Loucy (cell line): ENCODE data around the gene RARB.

Source experiments
- H2AFZ ChIP-seq: fragments of 200-600 bp; sonication (generic); 2 replicates; pipeline ENCODE4 v1.6.0; 2016; ENCODE audit warnings: antibody characterized with exemption, mild to moderate bottlenecking, low read length, moderate library complexity
- H3F3A ChIP-seq: fragments of 200-600 bp; 2 replicates; pipeline ENCODE4 v1.6.0; 2016; ENCODE audit warnings: antibody characterized with exemption, low read depth, mild to moderate bottlenecking
- H3K27me3 ChIP-seq: fragments of 200-600 bp; sonication (generic); 2 replicates; pipeline ENCODE4 v1.6.1; 2014; ENCODE audit warnings: low read length, mild to moderate bottlenecking; ENCODE audit not compliant: insufficient read depth, poor library complexity, severe bottlenecking
- H3K36me3 ChIP-seq: fragments of 200-600 bp; sonication (generic); 2 replicates; pipeline ENCODE4 v1.6.1; 2016; ENCODE audit warnings: low read length; ENCODE audit not compliant: insufficient read depth
- H3K4me1 ChIP-seq: fragments of 200-600 bp; sonication (generic); 2 replicates; pipeline ENCODE4 v1.5.1; 2014; ENCODE audit warnings: low read length, mild to moderate bottlenecking; ENCODE audit not compliant: insufficient read depth, poor library complexity, severe bottlenecking
- H3K4me2 ChIP-seq: fragments of 200-600 bp; sonication (generic); 2 replicates; pipeline ENCODE4 v1.6.0; 2014; ENCODE audit warnings: antibody characterized with exemption, low read length, low read depth, mild to moderate bottlenecking; ENCODE audit not compliant: poor library complexity, severe bottlenecking
- H3K4me3 ChIP-seq: fragments of 200-600 bp; sonication (generic); 2 replicates; pipeline ENCODE4 v1.5.1; 2014; ENCODE audit warnings: low read length, mild to moderate bottlenecking, mixed read lengths; ENCODE audit not compliant: poor library complexity, severe bottlenecking
- H3K79me2 ChIP-seq: fragments of 200-600 bp; sonication (generic); 2 replicates; pipeline ENCODE4 v1.6.1; 2014; ENCODE audit warnings: low read length; ENCODE audit not compliant: insufficient read depth
- H3K9ac ChIP-seq: fragments of 200-600 bp; sonication (generic); 2 replicates; pipeline ENCODE4 v1.6.0; 2014; ENCODE audit warnings: mild to moderate bottlenecking, low read depth, low read length, moderate library complexity; ENCODE audit not compliant: poor library complexity, severe bottlenecking
- H3K9me2 ChIP-seq: fragments of 200-600 bp; sonication (generic); replicated peaks from 2 replicates; pipeline ENCODE4 v1.6.1; 2016; ENCODE audit warnings: low read depth, low read length, mixed read lengths
- H3K9me3 ChIP-seq: fragments of 200-600 bp; sonication (generic); 2 replicates; pipeline ENCODE4 v1.6.1; 2014; ENCODE audit warnings: mild to moderate bottlenecking, antibody characterized with exemption, low read length, low read depth; ENCODE audit not compliant: insufficient read depth
- H4K20me1 ChIP-seq: fragments of 200-600 bp; sonication (generic); 2 replicates; pipeline ENCODE4 v1.6.0; 2014; ENCODE audit warnings: antibody characterized with exemption, low read length, mild to moderate bottlenecking; ENCODE audit not compliant: insufficient read depth, poor library complexity, severe bottlenecking
- EZH2phosphoT487 ChIP-seq: fragments of 200-600 bp; IDR thresholded peaks from 2 replicates; pipeline ENCODE4 v1.6.1; 2018; ENCODE audit warnings: antibody characterized with exemption, mild to moderate bottlenecking, moderate library complexity, borderline replicate concordance
- TF ChIP-seq, protein P1 (sequence below): fragments of 200-600 bp; sonication (generic); conservative IDR thresholded peaks from 2 replicates; pipeline ENCODE4 v1.5.1; 2014; ENCODE audit warnings: mild to moderate bottlenecking, antibody characterized with exemption, low read length

RARB gene

DNA sequence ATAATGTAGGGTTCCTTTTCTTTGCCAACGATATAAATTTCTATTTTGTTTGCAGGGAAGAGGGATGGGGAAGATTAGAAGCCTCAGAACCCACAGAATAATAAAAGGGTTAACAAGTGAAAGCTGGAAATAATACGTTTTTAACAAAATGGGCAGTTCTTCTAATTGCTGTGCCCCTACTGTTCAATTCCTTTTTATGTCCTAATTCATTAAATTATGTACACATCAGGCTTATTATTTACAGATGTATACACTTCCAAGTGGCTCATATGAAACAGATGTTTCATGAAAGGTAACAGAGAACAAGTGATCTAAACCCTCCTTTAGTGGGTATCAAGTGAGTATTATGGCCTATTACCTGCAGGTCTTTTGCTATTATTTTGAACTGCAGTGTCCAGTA, 16.2 kb downstream of the RARB start:
- H3K4me1 ChIP-seq: no peaks in the 10 kb centered on the region
- no peak overlapping the region for H3K4me2 ChIP-seq
- no peak for TF ChIP-seq EZH2phosphoT487
- TF ChIP-seq, protein P1, sequence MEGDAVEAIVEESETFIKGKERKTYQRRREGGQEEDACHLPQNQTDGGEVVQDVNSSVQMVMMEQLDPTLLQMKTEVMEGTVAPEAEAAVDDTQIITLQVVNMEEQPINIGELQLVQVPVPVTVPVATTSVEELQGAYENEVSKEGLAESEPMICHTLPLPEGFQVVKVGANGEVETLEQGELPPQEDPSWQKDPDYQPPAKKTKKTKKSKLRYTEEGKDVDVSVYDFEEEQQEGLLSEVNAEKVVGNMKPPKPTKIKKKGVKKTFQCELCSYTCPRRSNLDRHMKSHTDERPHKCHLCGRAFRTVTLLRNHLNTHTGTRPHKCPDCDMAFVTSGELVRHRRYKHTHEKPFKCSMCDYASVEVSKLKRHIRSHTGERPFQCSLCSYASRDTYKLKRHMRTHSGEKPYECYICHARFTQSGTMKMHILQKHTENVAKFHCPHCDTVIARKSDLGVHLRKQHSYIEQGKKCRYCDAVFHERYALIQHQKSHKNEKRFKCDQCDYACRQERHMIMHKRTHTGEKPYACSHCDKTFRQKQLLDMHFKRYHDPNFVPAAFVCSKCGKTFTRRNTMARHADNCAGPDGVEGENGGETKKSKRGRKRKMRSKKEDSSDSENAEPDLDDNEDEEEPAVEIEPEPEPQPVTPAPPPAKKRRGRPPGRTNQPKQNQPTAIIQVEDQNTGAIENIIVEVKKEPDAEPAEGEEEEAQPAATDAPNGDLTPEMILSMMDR: no peak
- H4K20me1 ChIP-seq: no peaks in the 10 kb centered on the region
- H2AFZ ChIP-seq: no peak overlapping the region
- no peak overlapping the region for H3K9ac ChIP-seq
- H3K36me3 ChIP-seq: no peaks in the 10 kb centered on the region
- H3K9me2 ChIP-seq: no peaks in the 10 kb centered on the region
- H3K4me3 ChIP-seq: no peak overlapping the region
- no peaks in the 10 kb centered on the region for H3K27me3 ChIP-seq
- H3F3A ChIP-seq: no peaks in the 10 kb centered on the region
- H3K79me2 ChIP-seq: no peaks in the 10 kb centered on the region
- no peaks in the 10 kb centered on the region for H3K9me3 ChIP-seq

DNA sequence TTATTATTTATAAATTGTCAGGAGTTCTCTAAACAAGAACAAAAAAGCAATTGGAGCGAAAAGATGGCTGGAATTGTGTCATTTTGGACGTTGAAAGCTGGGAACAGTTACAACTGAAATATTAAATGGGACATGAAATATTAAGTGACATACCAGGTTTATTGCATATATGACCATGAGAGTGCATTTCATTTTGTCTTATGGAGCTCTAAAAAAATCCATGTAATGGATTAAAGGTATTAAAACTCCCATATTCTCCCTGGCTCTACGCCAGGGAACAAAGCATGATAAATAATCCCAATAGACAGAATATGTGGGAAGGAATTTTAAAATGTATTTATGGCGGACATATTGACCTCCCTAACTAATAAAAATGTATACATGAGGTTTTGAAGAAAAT, 17.7 kb downstream of the RARB start:
- Histone ChIP-seq H3K9ac (no peak overlapping the region), H3K4me1 (no peaks in the 10 kb centered on the region), H3K27me3 (no peaks in the 10 kb centered on the region), H3K9me2 (no peaks in the 10 kb centered on the region), H3K4me2 (no peak overlapping the region), H3K9me3 (no peaks in the 10 kb centered on the region), H4K20me1 (no peaks in the 10 kb centered on the region), H2AFZ (no peak overlapping the region), H3K79me2 (no peaks in the 10 kb centered on the region), H3K4me3 (no peak overlapping the region), H3F3A (no peaks in the 10 kb centered on the region), H3K36me3 (no peaks in the 10 kb centered on the region)
- TF ChIP-seq, protein P1: no peak
- no peak for TF ChIP-seq EZH2phosphoT487

DNA sequence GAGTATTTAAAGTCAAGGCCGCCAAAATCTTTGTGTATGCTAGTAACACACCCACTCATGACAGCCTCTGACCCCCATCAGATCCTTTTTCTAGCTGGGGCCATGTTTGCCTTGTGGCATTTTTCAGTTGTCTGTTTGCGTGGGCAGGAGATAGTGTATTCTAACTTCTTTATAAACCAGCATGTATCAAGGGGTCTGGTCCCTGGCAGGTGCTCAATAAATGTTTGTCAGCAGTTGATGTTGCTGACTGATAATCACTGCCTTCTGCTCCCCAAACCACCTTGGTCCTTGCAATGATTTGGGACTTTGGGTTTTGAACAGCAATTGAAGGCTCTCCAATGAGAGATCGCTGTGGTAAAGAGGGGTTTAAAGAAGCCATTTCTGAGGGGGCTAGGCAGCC, 19.2 kb downstream of the RARB start:
- H3F3A ChIP-seq: no peaks in the 10 kb centered on the region
- no peaks in the 10 kb centered on the region for H4K20me1 ChIP-seq
- H3K9me2 ChIP-seq: no peaks in the 10 kb centered on the region
- H2AFZ ChIP-seq: no peak overlapping the region
- TF ChIP-seq, protein P1: no peak
- no peak for TF ChIP-seq EZH2phosphoT487
- no peak overlapping the region for H3K4me3 ChIP-seq
- no peaks in the 10 kb centered on the region for H3K27me3 ChIP-seq
- no peaks in the 10 kb centered on the region for H3K79me2 ChIP-seq
- no peak overlapping the region for H3K4me2 ChIP-seq
- H3K9ac ChIP-seq: no peak overlapping the region
- H3K9me3 ChIP-seq: no peaks in the 10 kb centered on the region
- no peaks in the 10 kb centered on the region for H3K4me1 ChIP-seq
- no peaks in the 10 kb centered on the region for H3K36me3 ChIP-seq
